Measurements from ENCODE around the gene HOXA11. TPM values are rescaled to one million over a fixed set of nuclear protein-coding genes. Genes with fewer than 3 reads are reported as not detected.

HOXA11 gene
- total RNA-seq, 2 donors from 2014 or later = 0.28 to 3.7 TPM

DNA sequence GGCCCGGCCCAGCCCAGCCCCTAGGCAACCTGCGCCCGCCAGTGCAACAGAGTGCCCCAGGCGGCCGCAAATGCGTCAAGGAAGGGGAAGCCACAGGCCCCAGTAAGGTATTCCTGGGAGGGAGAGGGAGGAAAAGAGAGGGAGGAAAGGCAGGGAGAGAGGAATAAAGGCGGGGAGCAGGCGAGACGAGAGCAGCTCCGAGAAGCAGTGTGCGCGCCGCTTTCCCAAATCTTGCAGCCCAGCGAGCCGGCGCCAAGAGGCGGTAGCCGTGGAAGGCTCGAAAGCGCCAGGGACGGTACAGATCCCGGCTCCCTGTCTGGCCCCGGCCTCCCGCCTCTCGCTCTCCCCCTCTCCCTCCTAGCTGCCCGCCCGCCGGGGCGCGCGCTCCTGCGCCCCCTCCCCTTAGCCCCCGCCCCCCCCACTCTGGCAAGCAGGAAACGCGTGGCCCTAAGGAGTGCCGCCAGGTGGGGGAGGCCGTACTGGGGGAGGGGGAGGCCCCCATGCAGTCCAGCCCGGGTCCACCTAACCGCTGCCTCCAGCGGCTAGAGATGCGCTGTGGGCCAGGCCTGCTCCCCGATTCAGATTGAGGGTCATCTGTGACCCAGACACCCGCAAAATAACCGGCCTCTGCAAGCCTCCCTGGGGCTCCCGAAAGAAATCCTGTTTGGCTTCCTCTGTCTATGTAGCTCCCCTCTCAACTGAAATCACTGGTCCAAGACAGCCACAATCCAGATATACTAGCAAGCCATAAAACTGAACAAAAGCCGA, 15.2 kb downstream of the HOXA11 start:
- H3K4me1 ChIP-seq (ENCODE audit: control insufficient read depth in 1 of 2, low read depth in 2 of 2) = peaks cover 22 to 37% of the 10 kb centered on the region in 2 donors
- H3K4me3 ChIP-seq = peak overlapping the region; percentile 13
- TF ChIP-seq, protein P1, sequence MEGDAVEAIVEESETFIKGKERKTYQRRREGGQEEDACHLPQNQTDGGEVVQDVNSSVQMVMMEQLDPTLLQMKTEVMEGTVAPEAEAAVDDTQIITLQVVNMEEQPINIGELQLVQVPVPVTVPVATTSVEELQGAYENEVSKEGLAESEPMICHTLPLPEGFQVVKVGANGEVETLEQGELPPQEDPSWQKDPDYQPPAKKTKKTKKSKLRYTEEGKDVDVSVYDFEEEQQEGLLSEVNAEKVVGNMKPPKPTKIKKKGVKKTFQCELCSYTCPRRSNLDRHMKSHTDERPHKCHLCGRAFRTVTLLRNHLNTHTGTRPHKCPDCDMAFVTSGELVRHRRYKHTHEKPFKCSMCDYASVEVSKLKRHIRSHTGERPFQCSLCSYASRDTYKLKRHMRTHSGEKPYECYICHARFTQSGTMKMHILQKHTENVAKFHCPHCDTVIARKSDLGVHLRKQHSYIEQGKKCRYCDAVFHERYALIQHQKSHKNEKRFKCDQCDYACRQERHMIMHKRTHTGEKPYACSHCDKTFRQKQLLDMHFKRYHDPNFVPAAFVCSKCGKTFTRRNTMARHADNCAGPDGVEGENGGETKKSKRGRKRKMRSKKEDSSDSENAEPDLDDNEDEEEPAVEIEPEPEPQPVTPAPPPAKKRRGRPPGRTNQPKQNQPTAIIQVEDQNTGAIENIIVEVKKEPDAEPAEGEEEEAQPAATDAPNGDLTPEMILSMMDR (IDR thresholded peaks at IDR 0.05) = no peak

DNA sequence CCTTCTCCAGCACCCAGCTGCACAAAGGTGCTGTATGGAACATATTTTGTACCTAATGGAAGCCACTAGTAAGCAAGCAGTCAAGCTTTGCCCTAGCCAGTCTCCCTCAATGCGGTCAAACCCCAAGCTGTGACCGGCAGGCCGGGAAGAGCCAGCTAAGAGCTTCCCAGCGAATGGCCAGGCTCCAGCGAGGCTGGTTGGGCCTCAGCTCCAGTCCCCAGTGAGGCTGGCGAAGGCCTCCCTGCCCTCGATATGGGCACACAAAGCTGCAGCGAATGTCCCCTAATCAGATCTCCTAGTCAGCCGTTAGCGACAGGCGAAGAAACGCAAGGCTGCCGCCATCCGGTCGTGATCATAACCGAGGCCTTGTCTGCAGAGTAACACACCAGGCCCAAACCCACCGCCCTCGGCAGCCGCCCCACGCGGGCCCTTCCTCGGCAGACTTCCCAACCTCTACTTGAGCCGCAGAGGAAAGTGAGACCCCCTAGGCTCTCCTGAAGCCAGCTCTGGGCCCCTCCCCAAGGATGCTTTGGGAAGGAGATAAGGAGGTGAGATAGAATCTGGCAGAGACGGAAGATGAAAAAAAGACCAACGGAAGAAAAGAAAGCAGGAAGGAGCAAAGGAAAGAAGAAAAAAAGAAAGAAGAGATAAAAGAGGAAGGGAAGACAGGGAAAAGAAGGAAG, 16.6 kb downstream of the HOXA11 start:
- Histone ChIP-seq H3K36me3 (no peaks in the 10 kb centered on the region), H3K27ac (no peak overlapping the region), H3K9me3 (no peaks in the 10 kb centered on the region), H3K27me3 (replicated peaks; ENCODE audit: insufficient read depth) (peaks cover 14% of the 10 kb centered on the region), H3K4me3 (no peak overlapping the region), H3K4me1 (ENCODE audit: control insufficient read depth in 1 of 2, low read depth in 2 of 2) (peaks cover 12 to 29% of the 10 kb centered on the region in 2 donors)
- DNase-seq (ENCODE audit: low spot score) (no peak), ATAC-seq (ENCODE audit: insufficient number of reproducible peaks, low FRiP score, low read depth) (no peak)
- TF ChIP-seq, protein P1 (IDR thresholded peaks at IDR 0.05) = no peak

More for the DNA sequence above, 15.2 kb downstream of the HOXA11 start:
- no peaks in the 10 kb centered on the region for H3K9me3 ChIP-seq
- H3K27ac ChIP-seq = no peak overlapping the region
- H3K36me3 ChIP-seq = no peaks in the 10 kb centered on the region
- DNase-seq (ENCODE audit: low spot score) = no peak
- peaks cover 24% of the 10 kb centered on the region for H3K27me3 ChIP-seq (replicated peaks; ENCODE audit: insufficient read depth)
- no peak for ATAC-seq (ENCODE audit: insufficient number of reproducible peaks, low FRiP score, low read depth)

DNA sequence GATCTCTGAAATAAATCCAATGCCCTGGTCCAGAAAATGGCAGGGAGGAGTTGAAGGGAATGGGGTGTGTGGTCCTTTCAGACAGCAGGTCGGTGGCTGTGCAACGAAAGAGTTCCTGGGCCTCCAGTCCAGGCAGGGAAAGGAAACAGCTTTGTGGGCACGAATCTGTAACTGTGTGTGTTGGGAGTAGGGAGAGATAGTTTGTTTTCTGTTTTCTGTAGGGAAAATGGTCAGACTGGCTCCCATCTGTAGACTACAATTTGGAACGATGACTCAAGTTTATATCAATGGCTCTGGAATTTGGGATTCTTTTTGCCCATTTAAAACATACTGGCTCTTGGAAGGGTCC, 17.1 kb downstream of the HOXA11 start:
- Histone ChIP-seq H3K27me3 (replicated peaks; ENCODE audit: insufficient read depth) (peaks cover 9% of the 10 kb centered on the region), H3K9me3 (no peaks in the 10 kb centered on the region), H3K27ac (no peak overlapping the region), H3K36me3 (no peaks in the 10 kb centered on the region), H3K4me3 (no peak overlapping the region), H3K4me1 (ENCODE audit: control insufficient read depth in 1 of 2, low read depth in 2 of 2) (peaks cover 7 to 24% of the 10 kb centered on the region in 2 donors)
- no peak for DNase-seq (ENCODE audit: low spot score)
- TF ChIP-seq, protein P1 (IDR thresholded peaks at IDR 0.05) = no peak
- no peak for ATAC-seq (ENCODE audit: insufficient number of reproducible peaks, low FRiP score, low read depth)

DNA sequence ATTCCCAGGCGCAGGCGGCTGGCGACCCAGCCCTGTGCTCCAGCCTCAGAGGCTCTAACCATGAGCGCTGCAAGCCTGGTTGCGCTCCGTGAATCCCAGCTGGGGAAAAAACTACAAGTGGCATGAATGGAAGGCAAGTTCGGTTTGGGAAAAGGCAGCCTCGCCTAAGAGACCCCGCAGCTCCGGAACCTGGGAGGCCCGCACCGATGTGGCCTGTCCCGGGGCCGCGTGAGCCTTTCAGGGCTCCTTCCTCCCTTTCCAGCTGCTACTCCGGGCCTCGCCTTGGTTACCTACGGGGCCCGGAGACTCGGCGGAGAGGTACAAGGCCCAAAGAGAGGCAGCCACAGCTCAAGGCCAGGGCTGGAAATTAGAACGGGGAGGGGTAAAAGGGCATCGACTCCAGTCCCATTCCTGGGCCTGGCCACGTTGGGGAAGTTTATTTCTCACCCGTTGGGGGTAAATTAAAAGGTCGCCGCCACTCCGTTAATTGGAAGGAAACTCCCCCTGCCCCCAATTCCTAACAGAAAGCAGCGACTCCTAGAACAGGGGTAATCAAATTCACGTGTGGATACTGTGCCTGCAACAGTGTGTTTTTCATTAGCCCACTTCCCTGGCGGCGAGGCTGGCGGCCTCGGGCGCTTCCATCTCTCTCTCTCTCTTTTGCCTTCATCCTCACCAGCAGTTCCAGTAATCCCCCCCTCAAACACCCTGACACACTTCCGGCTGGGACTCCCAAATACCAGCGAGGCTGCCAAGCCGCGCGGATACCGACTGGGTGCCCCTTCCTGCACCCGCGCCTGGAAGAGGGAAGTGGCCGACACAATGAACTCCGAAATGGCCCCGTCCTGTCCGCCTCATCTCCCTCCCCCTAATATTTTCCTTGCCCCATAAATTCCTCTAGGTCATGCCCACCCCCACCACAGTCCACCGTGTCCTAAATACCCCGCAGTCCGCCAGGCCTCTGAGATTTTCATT, 18.2 kb downstream of the HOXA11 start:
- H3K9me3 ChIP-seq = no peaks in the 10 kb centered on the region
- peak overlapping the region in 1 of 2 donors; percentile 11 for H3K27ac ChIP-seq
- peak overlapping the region; percentile 62 for H3K4me3 ChIP-seq
- TF ChIP-seq, protein P1 (IDR thresholded peaks at IDR 0.05) = no peak
- ATAC-seq (ENCODE audit: insufficient number of reproducible peaks, low FRiP score, low read depth) = no peak
- no peak for DNase-seq (ENCODE audit: low spot score)
- H3K27me3 ChIP-seq (replicated peaks; ENCODE audit: insufficient read depth) = peaks cover 9% of the 10 kb centered on the region
- H3K36me3 ChIP-seq = no peaks in the 10 kb centered on the region
- H3K4me1 ChIP-seq (ENCODE audit: control insufficient read depth in 1 of 2, low read depth in 2 of 2) = peaks cover 7 to 17% of the 10 kb centered on the region in 2 donors

Data from thoracic aorta (tissue), 2 donors.